ENCODE measurements around the gene HEXD.

- TF ChIP-seq CTCF (IDR thresholded peaks at IDR 0.05; ENCODE audit: low read depth, low read length, poor library complexity, severe bottlenecking), result no peak
- TF ChIP-seq EZH2phosphoT487 (IDR thresholded peaks at IDR 0.05; ENCODE audit: borderline replicate concordance, low read length), result no peak
Observed at GRCh38 chr17:82464567-82464929, 46.4 kb downstream of the HEXD start.
